HCT116 (cell line): ENCODE measurements around the gene TWNK. TPM values are rescaled to one million over a fixed set of nuclear protein-coding genes. Genes with fewer than 3 reads are reported as not detected.

Experiments used
- ATAC-seq: fragments of 200-7000 bp; cut with Tn5 transposase; 2 replicates; pipeline ENCODE4 v1.9.1; 2020; ENCODE audit warnings: mild to moderate bottlenecking, moderate library complexity
- BruUV-seq: library from RNA; stranded (reverse); fragments of 400-500 nt; replicated peaks from 2 replicates; lab custom pipeline; 2021; lab: Mats Ljungman, UMichigan
- CTCF ChIA-PET: fragments of 300-600 bp; sonication (Branson Sonifier 250); formaldehyde crosslinking; loops from one replicate; lab custom pipeline; 2021; ENCODE audit warnings: antibody characterized with exemption; lab: Charles Lee
- POLR2A ChIA-PET: fragments of 300-600, 350-600 bp; sonication (Branson Sonifier 250); formaldehyde crosslinking; loops from one replicate; lab custom pipeline; 2021; ENCODE audit warnings: antibody characterized with exemption; lab: Charles Lee
- RAD21 ChIA-PET, 2 experiments: fragments of 300-600 bp; sonication (Branson Sonifier 250); formaldehyde crosslinking; loops; one replicate each; lab custom pipeline; 2023; ENCODE audit warnings: low total read pairs in 2 of 2; ENCODE audit not compliant: uncharacterized antibody in 2 of 2, unreplicated experiment in 2 of 2, low non-redundant PET in 1 of 2; lab: Charles Lee
- DNase-seq: peaks from one replicate; pipeline ENCODE4 v3.0.0-alpha.2; 2010; ENCODE audit warnings: low read depth, low spot score
- H2AFZ ChIP-seq: fragments of 200-600 bp; shearing (Covaris generic), sonication (generic); 2 replicates; pipeline ENCODE4 v1.6.1; 2017; ENCODE audit warnings: low read depth, mixed run types, mixed read lengths, antibody characterized with exemption, low read length; ENCODE audit not compliant: poor library complexity, severe bottlenecking
- H3K27ac ChIP-seq: 2 replicates; pipeline ENCODE4 v1.5.1; 2012; ENCODE audit warnings: low read depth, low read length
- H3K27me3 ChIP-seq: fragments of 200-600 bp; sonication (generic); 2 replicates; pipeline ENCODE4 v1.6.1; 2016; ENCODE audit warnings: mixed run types, low read length, mixed read lengths; ENCODE audit not compliant: insufficient read depth
- H3K36me3 ChIP-seq, 2 experiments: fragments of 200-500 bp in 1 of 2; fragments of 200-600 bp in 1 of 2; sonication (Bioruptor generic) in 1 of 2; sonication (generic) in 1 of 2; 2 replicates each; pipeline versions ENCODE4 v1.5.1 to v1.6.1; 2014 to 2016; ENCODE audit warnings: low read length in 2 of 2, inconsistent platforms in 1 of 2, mixed read lengths in 1 of 2, mixed run types in 1 of 2; ENCODE audit not compliant: insufficient read depth in 2 of 2, control insufficient read depth in 1 of 2
- H3K4me1 ChIP-seq, 2 experiments: fragments of 200-600 bp in 1 of 2; sonication (generic) in 1 of 2; 2 replicates each; pipeline versions ENCODE4 v1.5.1 to v1.6.1; 2012 to 2017; ENCODE audit warnings: low read length in 2 of 2, inconsistent platforms in 1 of 2, mild to moderate bottlenecking in 1 of 2, mixed read lengths in 1 of 2, mixed run types in 1 of 2, moderate library complexity in 1 of 2; ENCODE audit not compliant: insufficient read depth in 2 of 2, control insufficient read depth in 1 of 2
- H3K4me2 ChIP-seq: fragments of 200-600 bp; sonication (generic); 2 replicates; pipeline ENCODE4 v1.6.1; 2017; ENCODE audit warnings: mixed run types, low read length, mixed read lengths
- H3K4me3 ChIP-seq, 2 experiments: fragments of 200-600 bp in 1 of 2; sonication (generic) in 1 of 2; replicated peaks in 1 of 2; 2 replicates each; pipeline ENCODE4 v1.5.1; 2011 to 2016; ENCODE audit warnings: low read length in 2 of 2, control low read depth in 1 of 2, low read depth in 1 of 2, mild to moderate bottlenecking in 1 of 2, mixed read lengths in 1 of 2, mixed run types in 1 of 2
- H3K79me2 ChIP-seq: fragments of 200-600 bp; sonication (generic); 2 replicates; pipeline ENCODE4 v1.6.1; 2017; ENCODE audit warnings: mild to moderate bottlenecking, mixed run types, low read length, moderate library complexity, mixed read lengths; ENCODE audit not compliant: insufficient read depth
- H3K9ac ChIP-seq: fragments of 200-600 bp; sonication (generic); 2 replicates; pipeline ENCODE4 v1.6.1; 2016; ENCODE audit warnings: low read length, mixed read lengths
- H3K9me2 ChIP-seq: fragments of 200-600 bp; sonication (generic), shearing (Covaris generic); 2 replicates; pipeline ENCODE4 v1.6.1; 2017; ENCODE audit warnings: mixed run types, mild to moderate bottlenecking, moderate library complexity; ENCODE audit not compliant: insufficient read depth
- H3K9me3 ChIP-seq, 2 experiments: fragments of 200-500 bp in 1 of 2; fragments of 200-600 bp in 1 of 2; sonication (Bioruptor generic) in 1 of 2; sonication (generic) in 1 of 2; 2 replicates each; pipeline ENCODE4 v1.6.1; 2014 to 2017; ENCODE audit warnings: low read length in 2 of 2, mixed read lengths in 2 of 2, inconsistent platforms in 1 of 2, low read depth in 1 of 2, mild to moderate bottlenecking in 1 of 2, mixed run types in 1 of 2, moderate library complexity in 1 of 2; ENCODE audit not compliant: control insufficient read depth in 1 of 2, insufficient read depth in 1 of 2
- H4K20me1 ChIP-seq: fragments of 200-600 bp; sonication (generic), shearing (Covaris generic); 2 replicates; pipeline ENCODE4 v1.6.1; 2017; ENCODE audit warnings: mixed run types, mild to moderate bottlenecking, moderate library complexity; ENCODE audit not compliant: insufficient read depth
- CBX3 ChIP-seq: IDR thresholded peaks from 2 replicates; pipeline ENCODE4 v1.6.1; 2012; ENCODE audit warnings: low read depth
- CEBPB ChIP-seq: IDR thresholded peaks from 2 replicates; pipeline ENCODE4 v1.6.1; 2012; ENCODE audit warnings: low read depth
- EGR1 ChIP-seq: IDR thresholded peaks from 2 replicates; pipeline ENCODE4 v1.6.1; 2012; ENCODE audit warnings: low read depth
- EZH2 ChIP-seq: fragments of 200-600 bp; sonication (generic); IDR thresholded peaks from 2 replicates; pipeline ENCODE4 v1.6.1; 2017; ENCODE audit warnings: antibody characterized with exemption, mixed run types
- FOSL1 ChIP-seq: IDR thresholded peaks from 2 replicates; pipeline ENCODE4 v1.6.1; 2012; ENCODE audit warnings: low read depth
- JUND ChIP-seq: IDR thresholded peaks from 2 replicates; pipeline ENCODE4 v1.6.1; 2012
- POLR2A ChIP-seq: IDR thresholded peaks from 2 replicates; pipeline ENCODE4 v1.7.0; 2011; ENCODE audit warnings: borderline replicate concordance; ENCODE audit not compliant: insufficient read depth, insufficient read length; ENCODE audit errors: extremely low read depth
- POLR2AphosphoS5 ChIP-seq: IDR thresholded peaks from 2 replicates; pipeline ENCODE4 v1.6.1; 2011; ENCODE audit warnings: mild to moderate bottlenecking, low read depth, low read length, moderate library complexity
- RAD21 ChIP-seq: IDR thresholded peaks from 2 replicates; pipeline ENCODE4 v1.6.1; 2012; ENCODE audit warnings: low read depth, mild to moderate bottlenecking
- ZFX ChIP-seq: fragments of 450-650 bp; IDR thresholded peaks from 2 replicates; pipeline ENCODE4 v1.6.1; 2017
- intact Hi-C: fragments of 100-400 bp; cut with micrococcal nuclease; formaldehyde crosslinking; loops from 2 replicates; pipeline ENCODE4 v1.10.0; 2022
- total RNA-seq: library from RNA; stranded (reverse); gene quantifications from one replicate; pipeline ENCODE4 v1.2.1, GENCODE V29; 2021; ENCODE audit not compliant: unreplicated experiment
- TF ChIP-seq, protein P1 (sequence below), 3 experiments: fragments of 200-600 bp in 1 of 3; sonication (generic) in 1 of 3; IDR thresholded peaks in 2 of 3; conservative IDR thresholded peaks in 1 of 3; 2 replicates each; pipeline ENCODE4 v1.5.1; 2012 to 2017; ENCODE audit warnings: low read depth in 2 of 3, low read length in 2 of 3, antibody characterized with exemption in 1 of 3, borderline replicate concordance in 1 of 3, control low read depth in 1 of 3, mild to moderate bottlenecking in 1 of 3, mixed read lengths in 1 of 3, mixed run types in 1 of 3, moderate library complexity in 1 of 3; ENCODE audit not compliant: insufficient read depth in 1 of 3
- TF ChIP-seq, protein P2 (sequence below): IDR thresholded peaks from 2 replicates; pipeline ENCODE4 v1.6.1; 2012; ENCODE audit warnings: low read depth
- TF ChIP-seq, protein P3 (sequence below): IDR thresholded peaks from 2 replicates; pipeline ENCODE4 v1.6.1; 2012

The TWNK gene
- total RNA-seq, 1 experiment from 2014 or later = 42.1 TPM

DNA sequence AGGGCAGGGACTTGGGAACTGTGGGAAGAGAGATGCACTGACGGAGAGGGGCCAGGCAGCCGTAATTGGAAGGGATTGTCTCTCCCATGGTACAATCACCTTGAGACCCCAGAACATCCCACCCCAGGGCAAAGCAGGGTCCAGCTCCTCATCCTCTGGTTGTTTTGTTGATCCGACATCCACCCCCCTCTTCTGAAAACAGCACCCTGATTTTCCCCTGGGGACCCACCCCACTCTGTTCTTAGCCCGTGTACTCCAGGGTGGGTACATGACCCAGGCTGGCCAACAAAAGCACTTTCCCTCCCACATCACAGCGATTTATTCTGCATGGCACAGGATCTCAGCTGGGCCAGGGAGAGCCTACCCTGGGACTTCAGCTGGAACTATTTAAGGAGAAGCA is 29.5 kb downstream of the TWNK start:
- Histone ChIP-seq H3K4me1 (peaks cover 21 to 49% of the 10 kb centered on the region in 2 experiments), H3K79me2 (no peaks in the 10 kb centered on the region), H3K9ac (no peak overlapping the region), H3K9me3 (no peaks in the 10 kb centered on the region), H3K27me3 (no peaks in the 10 kb centered on the region), H3K4me2 (no peak overlapping the region), H2AFZ (no peak overlapping the region), H3K4me3 (no peak overlapping the region), H4K20me1 (no peaks in the 10 kb centered on the region), H3K9me2 (no peaks in the 10 kb centered on the region), H3K27ac (no peak overlapping the region), H3K36me3 (no peaks in the 10 kb centered on the region)
- DNase-seq = no peak
- intact Hi-C loops = loop anchor here (10.0 kb wide), 2 partner anchors 272 to 672 kb away; partner anchors contain the start of genes PAX2 and SCD
- no TSS peak for BruUV-seq
- TF ChIP-seq POLR2AphosphoS5 = no peak
- no peak for TF ChIP-seq FOSL1
- TF ChIP-seq, protein P1, sequence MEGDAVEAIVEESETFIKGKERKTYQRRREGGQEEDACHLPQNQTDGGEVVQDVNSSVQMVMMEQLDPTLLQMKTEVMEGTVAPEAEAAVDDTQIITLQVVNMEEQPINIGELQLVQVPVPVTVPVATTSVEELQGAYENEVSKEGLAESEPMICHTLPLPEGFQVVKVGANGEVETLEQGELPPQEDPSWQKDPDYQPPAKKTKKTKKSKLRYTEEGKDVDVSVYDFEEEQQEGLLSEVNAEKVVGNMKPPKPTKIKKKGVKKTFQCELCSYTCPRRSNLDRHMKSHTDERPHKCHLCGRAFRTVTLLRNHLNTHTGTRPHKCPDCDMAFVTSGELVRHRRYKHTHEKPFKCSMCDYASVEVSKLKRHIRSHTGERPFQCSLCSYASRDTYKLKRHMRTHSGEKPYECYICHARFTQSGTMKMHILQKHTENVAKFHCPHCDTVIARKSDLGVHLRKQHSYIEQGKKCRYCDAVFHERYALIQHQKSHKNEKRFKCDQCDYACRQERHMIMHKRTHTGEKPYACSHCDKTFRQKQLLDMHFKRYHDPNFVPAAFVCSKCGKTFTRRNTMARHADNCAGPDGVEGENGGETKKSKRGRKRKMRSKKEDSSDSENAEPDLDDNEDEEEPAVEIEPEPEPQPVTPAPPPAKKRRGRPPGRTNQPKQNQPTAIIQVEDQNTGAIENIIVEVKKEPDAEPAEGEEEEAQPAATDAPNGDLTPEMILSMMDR (IDR thresholded peaks at IDR 0.05 in 2 of 3, conservative IDR thresholded peaks at IDR 0.05 in 1 of 3; ENCODE audit: borderline replicate concordance in 1 of 3, insufficient read depth in 1 of 3, low read depth in 2 of 3, low read length in 2 of 3) = no peak
- no peak for TF ChIP-seq POLR2A
- no peak for TF ChIP-seq ZFX
- no peak for TF ChIP-seq JUND
- no peak for TF ChIP-seq RAD21
- no peak for TF ChIP-seq EZH2
- TF ChIP-seq, protein P2, sequence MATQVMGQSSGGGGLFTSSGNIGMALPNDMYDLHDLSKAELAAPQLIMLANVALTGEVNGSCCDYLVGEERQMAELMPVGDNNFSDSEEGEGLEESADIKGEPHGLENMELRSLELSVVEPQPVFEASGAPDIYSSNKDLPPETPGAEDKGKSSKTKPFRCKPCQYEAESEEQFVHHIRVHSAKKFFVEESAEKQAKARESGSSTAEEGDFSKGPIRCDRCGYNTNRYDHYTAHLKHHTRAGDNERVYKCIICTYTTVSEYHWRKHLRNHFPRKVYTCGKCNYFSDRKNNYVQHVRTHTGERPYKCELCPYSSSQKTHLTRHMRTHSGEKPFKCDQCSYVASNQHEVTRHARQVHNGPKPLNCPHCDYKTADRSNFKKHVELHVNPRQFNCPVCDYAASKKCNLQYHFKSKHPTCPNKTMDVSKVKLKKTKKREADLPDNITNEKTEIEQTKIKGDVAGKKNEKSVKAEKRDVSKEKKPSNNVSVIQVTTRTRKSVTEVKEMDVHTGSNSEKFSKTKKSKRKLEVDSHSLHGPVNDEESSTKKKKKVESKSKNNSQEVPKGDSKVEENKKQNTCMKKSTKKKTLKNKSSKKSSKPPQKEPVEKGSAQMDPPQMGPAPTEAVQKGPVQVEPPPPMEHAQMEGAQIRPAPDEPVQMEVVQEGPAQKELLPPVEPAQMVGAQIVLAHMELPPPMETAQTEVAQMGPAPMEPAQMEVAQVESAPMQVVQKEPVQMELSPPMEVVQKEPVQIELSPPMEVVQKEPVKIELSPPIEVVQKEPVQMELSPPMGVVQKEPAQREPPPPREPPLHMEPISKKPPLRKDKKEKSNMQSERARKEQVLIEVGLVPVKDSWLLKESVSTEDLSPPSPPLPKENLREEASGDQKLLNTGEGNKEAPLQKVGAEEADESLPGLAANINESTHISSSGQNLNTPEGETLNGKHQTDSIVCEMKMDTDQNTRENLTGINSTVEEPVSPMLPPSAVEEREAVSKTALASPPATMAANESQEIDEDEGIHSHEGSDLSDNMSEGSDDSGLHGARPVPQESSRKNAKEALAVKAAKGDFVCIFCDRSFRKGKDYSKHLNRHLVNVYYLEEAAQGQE = no peak
- no peak for TF ChIP-seq EGR1
- TF ChIP-seq, protein P3, sequence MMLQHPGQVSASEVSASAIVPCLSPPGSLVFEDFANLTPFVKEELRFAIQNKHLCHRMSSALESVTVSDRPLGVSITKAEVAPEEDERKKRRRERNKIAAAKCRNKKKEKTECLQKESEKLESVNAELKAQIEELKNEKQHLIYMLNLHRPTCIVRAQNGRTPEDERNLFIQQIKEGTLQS = no peak
- TF ChIP-seq CBX3 = no peak
- no peak for TF ChIP-seq CEBPB
- POLR2A ChIA-PET = no interaction called here
- RAD21 ChIA-PET = no interaction called here
- CTCF ChIA-PET = interaction anchor here (0.9 to 5.0 kb wide), 8 partner anchors 14 to 197 kb away, joined by 3 to 98 read pairs (median 11); partner anchors contain the start of genes LZTS2, PDZD7 and SFXN3
- ATAC-seq = no peak
